Activated naive CD8-positive, alpha-beta T cell treated with anti-CD3 and anti-CD28 coated beads for 36 hours (primary cell): ENCODE data around the gene SFXN4. TPM values are rescaled to one million over a fixed set of nuclear protein-coding genes. Genes with fewer than 3 reads are reported as not detected.
"Not testable (repeated sequence)": the region's sequence is repeated elsewhere in the genome, so short reads cannot be mapped to it uniquely, and the experiment has no call there.

Source experiments
- DNase-seq: peaks from one replicate; pipeline ENCODE4 v3.0.0; 2021
- H3K27ac Mint-ChIP-seq: one replicate; pipeline ENCODE4 v1.8.0; 2022; ENCODE audit warnings: mild to moderate bottlenecking, moderate library complexity, mixed read lengths
- H3K27me3 Mint-ChIP-seq: one replicate; pipeline ENCODE4 v1.8.0; 2022; ENCODE audit warnings: mild to moderate bottlenecking, mixed read lengths
- H3K36me3 Mint-ChIP-seq: one replicate; pipeline ENCODE4 v1.8.0; 2021; ENCODE audit warnings: mild to moderate bottlenecking, mixed read lengths
- H3K4me1 Mint-ChIP-seq: one replicate; pipeline ENCODE4 v1.8.0; 2021; ENCODE audit warnings: mixed read lengths
- H3K4me3 Mint-ChIP-seq: one replicate; pipeline ENCODE4 v1.8.0; 2022; ENCODE audit warnings: mild to moderate bottlenecking, moderate library complexity, mixed read lengths
- H3K9me3 Mint-ChIP-seq: one replicate; pipeline ENCODE4 v1.8.0; 2022; ENCODE audit warnings: mixed read lengths
- total RNA-seq, 2 experiments: library from RNA; stranded (reverse); gene quantifications; one replicate each; pipeline ENCODE4 v1.2.3, GENCODE V29; 2021

The SFXN4 gene
- total RNA-seq, 2 experiments from 2014 or later: 63.4 to 63.8 TPM

DNA sequence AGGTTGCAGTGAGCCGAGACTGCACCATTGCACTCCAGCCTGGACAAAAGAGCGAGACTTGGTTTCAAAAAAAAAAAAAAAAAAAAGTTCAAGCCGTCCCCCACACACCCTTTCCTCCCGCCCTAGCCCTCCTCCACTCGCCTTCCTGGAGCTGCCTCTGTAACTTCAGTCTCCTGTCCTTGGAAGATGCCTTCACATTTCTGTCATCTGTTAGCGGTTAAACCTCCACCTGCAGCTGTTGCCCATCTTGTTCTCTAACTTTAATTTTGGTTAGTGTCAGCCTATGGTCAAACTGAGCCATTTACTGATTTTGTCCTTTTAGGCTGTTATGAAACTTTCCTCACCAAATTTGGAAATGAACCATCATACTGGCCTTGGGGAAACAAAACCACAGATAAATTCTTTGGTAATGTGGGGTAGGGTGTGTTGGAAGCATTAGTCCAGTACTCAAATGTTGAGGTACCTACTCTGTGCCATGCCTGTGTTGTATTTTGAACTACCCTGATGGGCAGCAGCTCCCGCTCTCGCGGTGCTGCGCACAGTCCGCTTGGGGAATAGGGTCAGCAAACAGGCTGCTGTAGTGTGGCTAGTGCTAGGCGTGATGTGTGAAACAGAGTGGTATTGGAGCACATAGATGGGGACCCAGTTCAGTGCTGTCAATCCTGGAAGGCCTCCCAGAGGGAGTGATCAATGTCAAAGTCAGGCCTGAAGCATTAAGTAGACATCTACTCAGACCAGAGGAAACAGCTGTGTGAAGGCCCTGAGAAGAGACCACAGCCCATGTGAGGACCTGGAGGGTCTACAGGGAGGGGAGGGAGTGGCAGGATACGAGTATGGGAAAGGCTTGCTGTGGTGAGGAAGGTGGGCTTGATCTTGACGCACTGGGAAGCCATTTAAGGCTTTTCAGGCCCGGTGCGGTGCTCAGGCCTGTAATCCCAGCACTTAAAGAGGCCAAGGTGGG lies 26.9 kb downstream of the SFXN4 start:
- Mint-ChIP-seq H3K9me3 (no peaks in the 10 kb centered on the region), H3K4me3 (no peak overlapping the region), H3K27ac (no peak overlapping the region), H3K4me1 (peaks cover 14% of the 10 kb centered on the region), H3K36me3 (peaks cover 23% of the 10 kb centered on the region), H3K27me3 (no peaks in the 10 kb centered on the region)
- DNase-seq: no peak

DNA sequence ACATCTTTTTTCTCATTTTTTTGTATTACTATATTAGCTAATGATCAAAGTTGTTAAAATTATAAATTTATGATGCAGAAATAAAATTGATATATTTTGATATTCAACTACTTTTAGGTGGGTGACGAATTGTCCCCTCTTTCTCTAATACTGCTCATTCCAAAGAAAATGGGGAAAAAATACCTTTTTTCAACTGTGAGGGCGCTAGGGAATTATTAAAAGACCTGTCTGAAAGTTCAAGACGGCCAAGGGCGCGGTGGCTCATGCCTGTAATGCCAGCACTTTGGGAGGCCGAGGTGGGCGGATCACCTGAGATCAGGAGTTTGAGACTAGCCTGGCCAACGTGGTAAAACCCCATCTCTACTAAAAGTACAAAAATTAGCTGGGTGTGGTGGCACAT lies 27.6 kb downstream of the SFXN4 start:
- not testable (repeated sequence) for H3K27ac Mint-ChIP-seq, H3K27me3 Mint-ChIP-seq, H3K4me3 Mint-ChIP-seq, DNase-seq, H3K9me3 Mint-ChIP-seq
- Mint-ChIP-seq H3K4me1 (peaks cover 17% of the 10 kb centered on the region), H3K36me3 (peaks cover 27% of the 10 kb centered on the region)

DNA sequence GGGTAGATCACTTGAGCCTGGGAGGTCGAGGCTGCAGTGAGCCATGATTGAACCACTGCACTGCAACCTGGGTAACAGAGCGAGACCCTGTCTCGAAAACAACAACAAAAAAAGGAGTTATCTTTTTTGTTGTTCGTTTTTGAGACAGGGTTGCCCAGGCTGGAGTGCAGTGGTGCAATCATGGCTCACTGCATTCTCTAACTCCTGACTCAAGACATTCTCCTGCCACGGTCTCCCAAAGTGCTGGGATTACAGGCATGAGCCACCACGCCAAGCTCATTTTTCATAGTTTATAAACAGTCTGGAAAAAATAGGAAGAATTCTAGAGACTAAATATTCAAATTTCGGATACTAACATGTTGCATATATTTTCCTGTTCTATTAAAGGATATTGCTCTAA lies 29.4 kb downstream of the SFXN4 start:
- Mint-ChIP-seq H3K4me3 (no peak overlapping the region), H3K36me3 (peaks cover 34% of the 10 kb centered on the region), H3K9me3 (no peaks in the 10 kb centered on the region), H3K27me3 (no peaks in the 10 kb centered on the region), H3K4me1 (peaks cover 32% of the 10 kb centered on the region), H3K27ac (no peak overlapping the region)
- DNase-seq: no peak

DNA sequence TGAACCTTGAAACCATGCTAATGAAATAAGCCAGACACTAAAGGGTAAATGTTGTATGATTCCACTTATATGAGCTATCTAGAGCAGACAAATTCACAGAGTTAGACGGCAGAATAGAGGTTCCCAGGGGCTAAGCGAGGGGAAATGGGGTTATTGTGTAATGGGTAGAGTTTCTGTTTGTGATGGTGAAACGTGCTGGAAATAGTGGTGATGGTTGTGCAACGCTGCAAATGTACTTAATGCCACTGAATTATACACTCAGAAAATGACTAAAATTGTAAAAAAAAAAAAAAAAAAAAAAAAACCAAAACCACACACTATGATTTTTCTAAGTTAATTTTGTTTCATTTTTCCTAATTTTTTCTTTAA lies 30.0 kb downstream of the SFXN4 start:
- H3K4me3 Mint-ChIP-seq: no peak overlapping the region

GRCh38 chr10:119133949-119134348 lies 31.6 kb downstream of the SFXN4 start:
- Mint-ChIP-seq H3K27me3 (no peaks in the 10 kb centered on the region), H3K9me3 (no peaks in the 10 kb centered on the region), H3K36me3 (peaks cover 38% of the 10 kb centered on the region), H3K4me1 (peaks cover 38% of the 10 kb centered on the region), H3K27ac (peak overlapping the region; percentile 43), H3K4me3 (no peak overlapping the region)
- peak; percentile 17 for DNase-seq

More for the DNA sequence above, 30.0 kb downstream of the SFXN4 start:
- peak overlapping the region; percentile 2 for H3K27ac Mint-ChIP-seq
- no peaks in the 10 kb centered on the region for H3K9me3 Mint-ChIP-seq
- no peaks in the 10 kb centered on the region for H3K27me3 Mint-ChIP-seq
- peaks cover 37% of the 10 kb centered on the region for H3K4me1 Mint-ChIP-seq
- H3K36me3 Mint-ChIP-seq: peaks cover 38% of the 10 kb centered on the region
- no peak for DNase-seq

- Mint-ChIP-seq H3K27me3 (no peaks in the 10 kb centered on the region), H3K27ac (peak overlapping the region; percentile 89), H3K4me1 (peaks cover 38% of the 10 kb centered on the region), H3K9me3 (no peaks in the 10 kb centered on the region), H3K36me3 (peaks cover 39% of the 10 kb centered on the region), H3K4me3 (no peak overlapping the region)
- no peak for DNase-seq
These were observed 32.8 kb downstream of the SFXN4 start for GRCh38 chr10:119132521-119133345.

DNA sequence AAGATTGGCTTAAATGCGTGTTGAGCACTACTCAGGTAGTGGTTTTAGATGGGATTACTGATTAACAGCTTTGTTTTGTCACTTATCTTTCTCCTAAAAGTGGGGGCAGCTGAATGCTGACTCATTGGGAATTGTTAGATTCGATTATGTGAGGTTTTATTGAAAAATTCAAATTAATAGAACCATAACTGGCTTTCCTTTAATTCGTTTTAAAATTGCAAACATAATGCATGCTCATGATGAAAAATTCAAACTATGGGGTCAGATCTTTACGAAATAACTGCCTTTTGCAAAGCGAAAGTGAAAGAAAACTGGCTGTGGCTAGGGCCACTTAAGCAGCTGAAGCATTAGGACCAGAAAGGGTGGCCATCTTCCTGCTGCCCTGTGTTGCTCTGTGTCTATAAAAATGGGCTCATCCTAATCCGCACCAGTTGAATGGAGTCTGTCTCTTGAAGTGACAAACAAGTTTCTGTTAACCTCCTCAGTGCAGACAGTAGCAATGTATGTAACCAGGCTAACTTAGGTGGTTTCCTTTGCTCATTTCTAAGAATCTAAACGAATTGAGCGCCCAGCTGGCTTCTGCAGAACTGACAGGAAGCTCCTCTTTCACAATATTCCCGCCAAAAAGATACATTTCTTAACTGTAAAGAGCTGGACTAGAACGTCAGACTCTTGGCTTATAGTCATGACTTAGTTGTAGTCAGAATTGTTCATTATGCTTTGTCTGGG lies 33.8 kb downstream of the SFXN4 start:
- peaks cover 38% of the 10 kb centered on the region for H3K4me1 Mint-ChIP-seq
- no peaks in the 10 kb centered on the region for H3K27me3 Mint-ChIP-seq
- peaks cover 39% of the 10 kb centered on the region for H3K36me3 Mint-ChIP-seq

DNA sequence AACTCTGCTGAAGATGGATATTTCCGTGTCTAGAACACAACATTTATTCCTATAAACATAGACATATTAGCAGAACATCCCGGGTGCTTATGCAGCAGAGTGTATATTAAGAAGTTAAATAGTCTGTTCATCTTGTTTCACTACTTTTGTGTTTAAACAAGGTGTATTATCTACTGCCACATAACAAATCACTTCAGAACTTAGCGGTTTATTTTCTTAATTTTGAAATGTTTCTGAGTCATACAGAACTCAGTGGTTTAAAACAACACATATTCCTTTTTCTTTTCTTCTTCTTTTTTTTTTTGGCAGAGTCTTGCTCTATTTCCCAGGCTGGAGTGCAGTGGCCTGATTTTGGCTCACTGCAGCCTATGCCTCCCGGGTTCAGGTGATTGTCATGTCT lies 35.8 kb downstream of the SFXN4 start:
- Mint-ChIP-seq H3K4me1 (peaks cover 33% of the 10 kb centered on the region), H3K9me3 (no peaks in the 10 kb centered on the region), H3K4me3 (no peak overlapping the region), H3K36me3 (peaks cover 47% of the 10 kb centered on the region), H3K27ac (no peak overlapping the region), H3K27me3 (no peaks in the 10 kb centered on the region)
- DNase-seq: no peak

More for the DNA sequence above, 33.8 kb downstream of the SFXN4 start:
- Mint-ChIP-seq H3K27ac (peak overlapping the region; percentile 89), H3K4me3 (peak overlapping the region; percentile 77), H3K9me3 (no peaks in the 10 kb centered on the region)
- peak; percentile 29 for DNase-seq

DNA sequence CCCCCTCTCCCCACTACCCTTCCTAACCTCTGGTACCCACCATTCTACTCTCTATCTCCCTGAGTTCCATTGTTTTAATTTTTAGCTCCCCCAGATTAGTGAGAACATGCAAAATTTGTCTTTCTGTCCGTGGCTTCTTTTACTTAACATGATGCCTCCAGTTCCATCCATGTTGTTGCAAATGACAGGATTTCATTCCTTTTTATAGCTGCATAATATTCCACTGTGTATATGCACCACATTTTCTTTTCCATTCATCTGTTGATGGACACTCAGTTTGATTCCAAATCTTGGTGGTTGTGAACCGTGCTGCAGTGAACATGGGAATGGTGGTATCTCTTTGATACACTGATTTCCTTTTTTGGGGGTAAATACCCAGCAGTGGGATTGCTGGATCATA lies 39.6 kb downstream of the SFXN4 start:
- no peak overlapping the region for H3K27ac Mint-ChIP-seq
- DNase-seq: no peak
- no peak overlapping the region for H3K4me3 Mint-ChIP-seq
- no peaks in the 10 kb centered on the region for H3K27me3 Mint-ChIP-seq
- peaks cover 9% of the 10 kb centered on the region for H3K4me1 Mint-ChIP-seq
- no peaks in the 10 kb centered on the region for H3K9me3 Mint-ChIP-seq
- H3K36me3 Mint-ChIP-seq: peaks cover 30% of the 10 kb centered on the region

DNA sequence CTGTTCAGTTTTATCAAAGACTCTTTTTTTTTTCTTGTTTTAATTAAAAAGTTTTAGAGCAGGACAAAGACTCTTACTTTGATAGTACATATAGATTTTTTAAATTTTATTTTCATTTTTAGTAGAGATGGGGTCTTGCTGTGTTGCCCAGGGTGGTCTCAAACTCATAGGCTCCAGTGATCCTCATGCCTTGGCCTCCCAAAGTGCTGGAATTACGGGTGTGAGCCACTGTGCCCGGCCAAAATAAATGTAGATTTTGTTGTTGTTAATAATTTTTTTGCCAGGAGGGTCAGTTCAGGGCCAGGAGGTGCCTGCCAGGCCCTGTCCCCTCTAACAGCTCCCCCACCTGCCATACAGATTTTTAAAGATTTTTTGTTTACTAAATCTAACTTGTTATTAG lies 44.6 kb downstream of the SFXN4 start:
- peaks cover 5% of the 10 kb centered on the region for H3K4me1 Mint-ChIP-seq
- no peaks in the 10 kb centered on the region for H3K9me3 Mint-ChIP-seq
- no peak overlapping the region for H3K4me3 Mint-ChIP-seq
- peaks cover 13% of the 10 kb centered on the region for H3K36me3 Mint-ChIP-seq
- no peaks in the 10 kb centered on the region for H3K27me3 Mint-ChIP-seq
- no peak for DNase-seq
- no peak overlapping the region for H3K27ac Mint-ChIP-seq

DNA sequence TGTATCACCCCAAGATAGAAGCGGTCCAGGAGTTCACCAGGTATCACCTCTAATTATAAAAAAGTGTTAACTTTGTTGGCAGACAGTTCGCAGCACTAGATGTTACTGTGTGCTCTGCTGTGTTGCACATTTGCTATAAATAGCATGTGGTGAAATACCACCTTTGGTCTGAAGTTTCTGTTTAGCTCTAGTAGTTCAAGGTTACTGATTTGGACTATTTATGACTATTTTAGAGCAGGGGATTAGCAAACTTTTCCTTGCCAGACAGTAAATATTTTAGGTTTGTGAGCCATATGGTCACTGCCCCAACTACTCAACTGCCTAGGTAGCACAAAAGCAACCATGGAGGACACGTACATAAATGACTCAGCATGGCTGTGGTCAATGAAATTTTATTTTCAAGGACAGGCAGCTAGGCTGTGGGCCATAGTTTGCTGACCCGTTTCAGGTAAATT lies 45.1 kb downstream of the SFXN4 start:
- Mint-ChIP-seq H3K4me3 (no peak overlapping the region), H3K27me3 (no peaks in the 10 kb centered on the region), H3K36me3 (peaks cover 11% of the 10 kb centered on the region), H3K27ac (no peak overlapping the region), H3K9me3 (no peaks in the 10 kb centered on the region), H3K4me1 (peaks cover 5% of the 10 kb centered on the region)
- no peak for DNase-seq

DNA sequence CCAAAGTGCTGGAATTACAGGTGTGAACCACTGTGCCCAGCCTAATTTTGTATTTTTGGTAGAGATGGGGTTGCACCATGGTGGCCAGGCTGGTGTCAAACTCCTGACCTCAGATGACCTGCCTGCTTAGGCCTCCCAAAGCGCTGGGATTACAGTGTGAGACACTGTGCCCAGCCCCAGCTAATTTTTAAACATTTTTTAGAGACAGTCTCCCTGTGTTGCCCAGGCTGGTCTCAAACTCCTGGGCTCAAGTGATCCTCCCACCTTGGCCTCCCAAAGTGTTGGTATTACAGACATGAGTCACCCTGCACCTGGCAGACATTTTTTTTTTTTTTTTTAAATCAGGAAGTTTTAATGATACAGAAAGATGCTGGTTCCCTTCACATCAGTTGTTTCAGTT lies 46.1 kb downstream of the SFXN4 start:
- H3K27ac Mint-ChIP-seq: no peak overlapping the region
- no peak overlapping the region for H3K4me3 Mint-ChIP-seq

GRCh38 chr10:119118231-119118630 lies 47.3 kb downstream of the SFXN4 start:
- H3K27me3 Mint-ChIP-seq: no peaks in the 10 kb centered on the region
- H3K27ac Mint-ChIP-seq: no peak overlapping the region
- H3K36me3 Mint-ChIP-seq: peaks cover 11% of the 10 kb centered on the region

More for the DNA sequence above, 46.1 kb downstream of the SFXN4 start:
- Mint-ChIP-seq H3K36me3 (peaks cover 11% of the 10 kb centered on the region), H3K27me3 (no peaks in the 10 kb centered on the region), H3K9me3 (no peaks in the 10 kb centered on the region), H3K4me1 (peaks cover 5% of the 10 kb centered on the region)
- DNase-seq: no peak

GRCh38 chr10:119116326-119116951 lies 49.1 kb downstream of the SFXN4 start:
- no peak overlapping the region for H3K4me3 Mint-ChIP-seq
- H3K36me3 Mint-ChIP-seq: peaks cover 9% of the 10 kb centered on the region
- H3K27ac Mint-ChIP-seq: no peak overlapping the region
- H3K27me3 Mint-ChIP-seq: no peaks in the 10 kb centered on the region
- no peak for DNase-seq
- peaks cover 5% of the 10 kb centered on the region for H3K4me1 Mint-ChIP-seq
- no peaks in the 10 kb centered on the region for H3K9me3 Mint-ChIP-seq

More at GRCh38 chr10:119118231-119118630, 47.3 kb downstream of the SFXN4 start:
- no peak for DNase-seq
- H3K4me1 Mint-ChIP-seq: peaks cover 5% of the 10 kb centered on the region
- no peak overlapping the region for H3K4me3 Mint-ChIP-seq
- no peaks in the 10 kb centered on the region for H3K9me3 Mint-ChIP-seq
